Stimulated activated CD4-positive, alpha-beta T cell treated with anti-CD3 and anti-CD28 coated beads, Interleukin-12 subunit alpha, Interleukin-12 subunit beta, amount 100 ng/mL, for 48 hours (primary cell): ENCODE measurements around the gene ASCC1.
A peak's percentile ranks its signal among the peaks of the same experiment; 100 is the strongest.
"Not testable (repeated sequence)": the region's sequence is repeated elsewhere in the genome, so short reads cannot be mapped to it uniquely, and the experiment has no call there.

Experiments used
- DNase-seq, 3 donors: peaks; one replicate each; pipeline ENCODE4 v3.0.0-alpha.2; 2020; ENCODE audit warnings: low read depth in 2 of 3, low spot score in 1 of 3

Gene ASCC1

GRCh38 chr10:72173619-72174296 lies 42.3 kb downstream of the ASCC1 start:
- DNase-seq = no peak

GRCh38 chr10:72173262-72173618 lies 42.8 kb downstream of the ASCC1 start:
- no peak for DNase-seq

- no peak for DNase-seq
Observed at GRCh38 chr10:72171175-72171630, 44.9 kb downstream of the ASCC1 start.

- DNase-seq = no peak
Observed at GRCh38 chr10:72170733-72171132, 45.3 kb downstream of the ASCC1 start.

- DNase-seq = no peak
Observed at GRCh38 chr10:72170263-72170662, 45.8 kb downstream of the ASCC1 start.

GRCh38 chr10:72167118-72167517 lies 49.0 kb downstream of the ASCC1 start:
- no peak for DNase-seq

GRCh38 chr10:72164617-72165016 lies 51.5 kb downstream of the ASCC1 start:
- no peak for DNase-seq

- peak in 1 of 3 donors; percentile 39 for DNase-seq
Observed at GRCh38 chr10:72162978-72163377, 53.1 kb downstream of the ASCC1 start.

GRCh38 chr10:72158176-72158575 lies 57.9 kb downstream of the ASCC1 start:
- no peak for DNase-seq

- DNase-seq = no peak
Observed at GRCh38 chr10:72156223-72156622, 59.9 kb downstream of the ASCC1 start.

GRCh38 chr10:72152286-72152685 lies 63.8 kb downstream of the ASCC1 start:
- DNase-seq = no peak

- not testable (repeated sequence) for DNase-seq
Observed at GRCh38 chr10:72150746-72151478, 65.2 kb downstream of the ASCC1 start.

- not testable (repeated sequence) for DNase-seq
Observed at GRCh38 chr10:72147324-72147584, 68.8 kb downstream of the ASCC1 start.

GRCh38 chr10:72146559-72147323 lies 69.3 kb downstream of the ASCC1 start:
- DNase-seq = no peak

- DNase-seq = no peak
Observed at GRCh38 chr10:72146071-72146470, 70.0 kb downstream of the ASCC1 start.

- DNase-seq = no peak
Observed at GRCh38 chr10:72145657-72146056, 70.4 kb downstream of the ASCC1 start.

GRCh38 chr10:72140850-72141249 lies 75.2 kb downstream of the ASCC1 start:
- DNase-seq = no peak

- DNase-seq = no peak
Observed at GRCh38 chr10:72140174-72140573, 75.9 kb downstream of the ASCC1 start.

- no peak for DNase-seq
Observed at GRCh38 chr10:72137583-72137982, 78.5 kb downstream of the ASCC1 start.

- DNase-seq = not testable (repeated sequence)
Observed at GRCh38 chr10:72136225-72136624, 79.9 kb downstream of the ASCC1 start.

- no peak for DNase-seq
Observed at GRCh38 chr10:72134785-72135767, 81.0 kb downstream of the ASCC1 start.
